NB4 (cell line): ENCODE measurements around the gene IL17RA.

ENCODE experiments used
- TF ChIP-seq, protein P1 (sequence below): IDR thresholded peaks from one replicate; pipeline ENCODE4 v1.5.1; 2012; ENCODE audit warnings: low read depth, low read length
- TF ChIP-seq, protein P2 (sequence below): IDR thresholded peaks from 2 replicates; pipeline ENCODE4 v1.6.1; 2011; ENCODE audit warnings: low read depth, low read length

DNA sequence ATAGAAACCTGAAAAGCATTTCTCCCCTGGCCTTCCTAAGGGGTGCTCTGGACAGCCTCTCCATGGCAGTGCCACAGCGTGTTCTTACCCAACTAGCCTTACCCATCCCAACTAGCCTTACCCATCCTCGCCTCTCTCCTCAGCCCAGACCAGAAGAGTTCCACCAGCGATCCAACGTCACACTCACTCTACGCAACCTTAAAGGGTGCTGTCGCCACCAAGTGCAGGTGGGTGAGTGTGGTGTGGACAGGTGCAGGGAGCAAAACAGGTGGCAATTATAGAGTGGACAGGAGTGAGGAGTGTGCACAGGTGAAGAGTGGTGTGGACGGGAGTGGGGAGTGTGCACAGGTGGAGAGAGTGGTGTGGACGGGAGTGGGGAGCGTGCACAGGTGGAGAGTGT is 18.6 kb downstream of the IL17RA start:
- TF ChIP-seq, protein P1, sequence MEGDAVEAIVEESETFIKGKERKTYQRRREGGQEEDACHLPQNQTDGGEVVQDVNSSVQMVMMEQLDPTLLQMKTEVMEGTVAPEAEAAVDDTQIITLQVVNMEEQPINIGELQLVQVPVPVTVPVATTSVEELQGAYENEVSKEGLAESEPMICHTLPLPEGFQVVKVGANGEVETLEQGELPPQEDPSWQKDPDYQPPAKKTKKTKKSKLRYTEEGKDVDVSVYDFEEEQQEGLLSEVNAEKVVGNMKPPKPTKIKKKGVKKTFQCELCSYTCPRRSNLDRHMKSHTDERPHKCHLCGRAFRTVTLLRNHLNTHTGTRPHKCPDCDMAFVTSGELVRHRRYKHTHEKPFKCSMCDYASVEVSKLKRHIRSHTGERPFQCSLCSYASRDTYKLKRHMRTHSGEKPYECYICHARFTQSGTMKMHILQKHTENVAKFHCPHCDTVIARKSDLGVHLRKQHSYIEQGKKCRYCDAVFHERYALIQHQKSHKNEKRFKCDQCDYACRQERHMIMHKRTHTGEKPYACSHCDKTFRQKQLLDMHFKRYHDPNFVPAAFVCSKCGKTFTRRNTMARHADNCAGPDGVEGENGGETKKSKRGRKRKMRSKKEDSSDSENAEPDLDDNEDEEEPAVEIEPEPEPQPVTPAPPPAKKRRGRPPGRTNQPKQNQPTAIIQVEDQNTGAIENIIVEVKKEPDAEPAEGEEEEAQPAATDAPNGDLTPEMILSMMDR = no peak
- TF ChIP-seq, protein P2, sequence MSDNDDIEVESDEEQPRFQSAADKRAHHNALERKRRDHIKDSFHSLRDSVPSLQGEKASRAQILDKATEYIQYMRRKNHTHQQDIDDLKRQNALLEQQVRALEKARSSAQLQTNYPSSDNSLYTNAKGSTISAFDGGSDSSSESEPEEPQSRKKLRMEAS = no peak
